Mesothelial cell of epicardium (in vitro differentiated cells): Measurements from ENCODE around the gene FDXACB1. TPM values are rescaled to one million over a fixed set of nuclear protein-coding genes. Genes with fewer than 3 reads are reported as not detected.

Source experiments
- DNase-seq, 2 experiments: peaks; one replicate each; pipeline ENCODE4 v3.0.0; 2021; ENCODE audit warnings: low spot score in 2 of 2; ENCODE audit not compliant: unreplicated experiment in 2 of 2
- H3K27ac Mint-ChIP-seq: 2 replicates; pipeline ENCODE4 v1.8.0; 2021; ENCODE audit warnings: mixed read lengths
- H3K27me3 Mint-ChIP-seq: 2 replicates; pipeline ENCODE4 v1.8.0; 2021; ENCODE audit warnings: low read depth, mixed read lengths
- H3K36me3 Mint-ChIP-seq: 2 replicates; pipeline ENCODE4 v1.8.0; 2021; ENCODE audit warnings: mixed read lengths
- H3K4me1 Mint-ChIP-seq: 2 replicates; pipeline ENCODE4 v1.8.0; 2021; ENCODE audit warnings: mixed read lengths
- H3K4me3 Mint-ChIP-seq: 2 replicates; pipeline ENCODE4 v1.8.0; 2021; ENCODE audit warnings: mild to moderate bottlenecking, moderate library complexity, mixed read lengths
- H3K9me3 Mint-ChIP-seq: 2 replicates; pipeline ENCODE4 v1.8.0; 2021; ENCODE audit warnings: mixed read lengths
- CTCF ChIP-seq: fragments of 200-600 bp; sonication (generic); IDR thresholded peaks from one replicate; pipeline ENCODE4 v1.5.0; 2021; ENCODE audit warnings: antibody characterized with exemption; ENCODE audit not compliant: unreplicated experiment
- total RNA-seq: library from RNA; stranded (reverse); gene quantifications from 3 replicates; pipeline ENCODE4 v1.2.1, GENCODE V29; 2021

The FDXACB1 gene
- total RNA-seq, 1 donor from 2014 or later, result 3.5 TPM

GRCh38 chr11:111860257-111860656 is 18.7 kb downstream of the FDXACB1 start:
- Mint-ChIP-seq H3K27ac (no peak overlapping the region), H3K27me3 (no peaks in the 10 kb centered on the region), H3K4me3 (no peak overlapping the region), H3K9me3 (no peaks in the 10 kb centered on the region), H3K36me3 (peaks cover 34% of the 10 kb centered on the region), H3K4me1 (no peaks in the 10 kb centered on the region)
- no peak for TF ChIP-seq CTCF
- DNase-seq, result no peak

GRCh38 chr11:111855506-111855905 is 23.5 kb downstream of the FDXACB1 start:
- no peak for TF ChIP-seq CTCF
- Mint-ChIP-seq H3K4me1 (no peaks in the 10 kb centered on the region), H3K4me3 (no peak overlapping the region), H3K9me3 (no peaks in the 10 kb centered on the region), H3K27ac (no peak overlapping the region), H3K27me3 (no peaks in the 10 kb centered on the region), H3K36me3 (peaks cover 40% of the 10 kb centered on the region)
- no peak for DNase-seq

- Mint-ChIP-seq H3K27ac (no peak overlapping the region), H3K4me1 (no peaks in the 10 kb centered on the region)
- no peak for TF ChIP-seq CTCF
These were observed 26.9 kb downstream of the FDXACB1 start for GRCh38 chr11:111852103-111852502.

GRCh38 chr11:111851636-111852035 is 27.3 kb downstream of the FDXACB1 start:
- H3K27ac Mint-ChIP-seq, result no peak overlapping the region
- no peak overlapping the region for H3K4me3 Mint-ChIP-seq
- TF ChIP-seq CTCF, result no peak
- no peaks in the 10 kb centered on the region for H3K4me1 Mint-ChIP-seq
- H3K36me3 Mint-ChIP-seq, result peaks cover 42% of the 10 kb centered on the region
- no peaks in the 10 kb centered on the region for H3K27me3 Mint-ChIP-seq
- no peak for DNase-seq
- H3K9me3 Mint-ChIP-seq, result no peaks in the 10 kb centered on the region

More at GRCh38 chr11:111852103-111852502, 26.9 kb downstream of the FDXACB1 start:
- peaks cover 43% of the 10 kb centered on the region for H3K36me3 Mint-ChIP-seq
- DNase-seq, result no peak
- H3K9me3 Mint-ChIP-seq, result no peaks in the 10 kb centered on the region
- no peak overlapping the region for H3K4me3 Mint-ChIP-seq
- H3K27me3 Mint-ChIP-seq, result no peaks in the 10 kb centered on the region

GRCh38 chr11:111851067-111851466 is 27.9 kb downstream of the FDXACB1 start:
- no peak for DNase-seq

More at GRCh38 chr11:111851067-111851466, 27.9 kb downstream of the FDXACB1 start:
- H3K36me3 Mint-ChIP-seq, result peaks cover 42% of the 10 kb centered on the region
- no peaks in the 10 kb centered on the region for H3K4me1 Mint-ChIP-seq
- H3K9me3 Mint-ChIP-seq, result no peaks in the 10 kb centered on the region
- no peak for TF ChIP-seq CTCF
- no peaks in the 10 kb centered on the region for H3K27me3 Mint-ChIP-seq
- no peak overlapping the region for H3K4me3 Mint-ChIP-seq
- no peak overlapping the region for H3K27ac Mint-ChIP-seq
